ENCODE results near the gene XPO6.

- TF ChIP-seq POU2F2 (IDR thresholded peaks at IDR 0.05; ENCODE audit: low read depth, low read length) (no peak), TAF1 (IDR thresholded peaks at IDR 0.05; ENCODE audit: low read depth, low read length) (no peak), POLR2A (IDR thresholded peaks at IDR 0.05; ENCODE audit: low read depth, low read length) (no peak)
These were observed 48.0 kb upstream of the XPO6 start for GRCh38 chr16:28259781-28260150.
